ENCODE data around the gene CHCHD6.

Gene CHCHD6

GRCh38 chr3:126668450-126669401 lies 35.3 kb upstream of the CHCHD6 start:
- DNase-seq = no peak

- no peak for DNase-seq
Measured at GRCh38 chr3:126671521-126671920, 32.5 kb upstream of the CHCHD6 start.

GRCh38 chr3:126672340-126672739 lies 31.7 kb upstream of the CHCHD6 start:
- no peak for DNase-seq

- DNase-seq = no peak
Measured at GRCh38 chr3:126672741-126673140, 31.3 kb upstream of the CHCHD6 start.

- no peak for DNase-seq
Measured at GRCh38 chr3:126676919-126677705, 26.9 kb upstream of the CHCHD6 start.

GRCh38 chr3:126677862-126678503 lies 26.1 kb upstream of the CHCHD6 start:
- no peak for DNase-seq

GRCh38 chr3:126678693-126679317 lies 25.2 kb upstream of the CHCHD6 start:
- DNase-seq = no peak

GRCh38 chr3:126679318-126679751 lies 24.7 kb upstream of the CHCHD6 start:
- DNase-seq = peak; percentile 52 to 91

- no peak for DNase-seq
Measured at GRCh38 chr3:126679831-126680666, 24.0 kb upstream of the CHCHD6 start.

GRCh38 chr3:126680667-126681055 lies 23.4 kb upstream of the CHCHD6 start:
- DNase-seq = no peak

- no peak for DNase-seq
Measured at GRCh38 chr3:126682009-126682408, 22.0 kb upstream of the CHCHD6 start.

- no peak for DNase-seq
Measured at GRCh38 chr3:126683069-126683468, 21.0 kb upstream of the CHCHD6 start.

GRCh38 chr3:126684218-126684751 lies 19.8 kb upstream of the CHCHD6 start:
- no peak for DNase-seq

- DNase-seq = no peak
Measured at GRCh38 chr3:126685021-126685420, 19.0 kb upstream of the CHCHD6 start.

GRCh38 chr3:126685493-126685892 lies 18.5 kb upstream of the CHCHD6 start:
- no peak for DNase-seq

GRCh38 chr3:126691765-126692164 lies 12.3 kb upstream of the CHCHD6 start:
- no peak for DNase-seq

- DNase-seq = no peak
Measured at GRCh38 chr3:126692858-126693257, 11.2 kb upstream of the CHCHD6 start.

- DNase-seq = no peak
Measured at GRCh38 chr3:126693921-126694320, 10.1 kb upstream of the CHCHD6 start.

GRCh38 chr3:126696701-126697267 lies 7.3 kb upstream of the CHCHD6 start:
- no peak for DNase-seq

- no peak for DNase-seq
Measured at GRCh38 chr3:126699011-126699410, 5.0 kb upstream of the CHCHD6 start.

Measured in inflammatory macrophage treated with lipopolysaccharide for 1 hour (primary cell).